B cell (primary cell): Measurements from ENCODE around the gene RNF166. TPM values are rescaled to one million over a fixed set of nuclear protein-coding genes. Genes with fewer than 3 reads are reported as not detected.

Experiments used
- ATAC-seq: fragments of 200-7000 bp; cut with Tn5 transposase; one replicate; pipeline ENCODE4 v1.10.0; 2021; ENCODE audit warnings: low read depth, mild to moderate bottlenecking, moderate number of reproducible peaks, moderate library complexity
- CTCF ChIA-PET: fragments of 350-600 bp; sonication (Branson Sonifier 250); formaldehyde crosslinking; loops from one replicate; lab custom pipeline; 2021; ENCODE audit warnings: antibody characterized with exemption, inconsistent platforms; lab: Charles Lee
- POLR2A ChIA-PET: fragments of 350-600 bp; sonication (Branson Sonifier 250); formaldehyde crosslinking; loops from one replicate; lab custom pipeline; 2021; ENCODE audit warnings: antibody characterized with exemption; lab: Charles Lee
- DNase-seq: peaks from one replicate; pipeline ENCODE4 v3.0.0; 2013
- H2AFZ ChIP-seq: 2 replicates; pipeline ENCODE4 v1.6.1; 2012; ENCODE audit warnings: mild to moderate bottlenecking, low read depth, low read length; ENCODE audit not compliant: insufficient read depth, poor library complexity, severe bottlenecking
- H3K27ac ChIP-seq, 2 donors: 1 replicate in 1 of 2; 2 replicates in 1 of 2; pipeline ENCODE4 v1.5.1; 2012 to 2013; ENCODE audit warnings: low read length in 2 of 2, mild to moderate bottlenecking in 2 of 2, moderate library complexity in 1 of 2
- H3K27me3 ChIP-seq, 4 experiments: fragments of 200-600 bp in 1 of 4; sonication (generic) in 1 of 4; replicated peaks in 1 of 4; 1 replicate in 2 of 4; 2 replicates in 2 of 4; pipeline versions ENCODE4 v1.6.1 to v1.7.0; 2013 to 2016; ENCODE audit warnings: low read length in 3 of 4, mild to moderate bottlenecking in 2 of 4, mixed read lengths in 1 of 4, moderate library complexity in 1 of 4; ENCODE audit not compliant: insufficient read depth in 4 of 4, control insufficient read depth in 3 of 4; ENCODE audit errors: control extremely low read depth in 1 of 4
- H3K36me3 ChIP-seq, 2 experiments: replicated peaks in 1 of 2; 1 replicate in 1 of 2; 2 replicates in 1 of 2; pipeline versions ENCODE4 v1.6.1 to v1.7.1; 2013; ENCODE audit warnings: low read length in 1 of 2; ENCODE audit not compliant: insufficient read depth in 2 of 2, control insufficient read depth in 1 of 2; ENCODE audit errors: control extremely low read depth in 1 of 2, extremely low read depth in 1 of 2
- H3K4me1 ChIP-seq, 2 donors: fragments of 200-600 bp in 1 of 2; sonication (generic) in 1 of 2; 1 replicate in 1 of 2; 2 replicates in 1 of 2; pipeline versions ENCODE4 v1.5.1 to v1.6.1; 2013 to 2017; ENCODE audit warnings: low read length in 2 of 2; ENCODE audit not compliant: control insufficient read depth in 2 of 2, insufficient read depth in 2 of 2
- H3K4me2 ChIP-seq: replicated peaks from 2 replicates; pipeline ENCODE3; 2012; ENCODE audit warnings: mild to moderate bottlenecking, low read depth, low read length; ENCODE audit not compliant: poor library complexity, severe bottlenecking
- H3K4me3 ChIP-seq, 5 experiments: fragments of 200-600 bp in 1 of 5; sonication (generic) in 1 of 5; 1 replicate in 3 of 5; 2 replicates in 2 of 5; pipeline versions ENCODE4 v1.5.1 to v1.7.0; 2011 to 2016; ENCODE audit warnings: low read length in 4 of 5, mild to moderate bottlenecking in 4 of 5, low read depth in 2 of 5, control low read depth in 1 of 5, moderate library complexity in 1 of 5; ENCODE audit not compliant: insufficient read depth in 1 of 5; ENCODE audit errors: control extremely low read depth in 1 of 5, extremely low read depth in 1 of 5
- H3K79me2 ChIP-seq: fragments of 200-600 bp; sonication (generic); one replicate; pipeline ENCODE4 v1.6.0; 2016; ENCODE audit warnings: low read length; ENCODE audit not compliant: control insufficient read depth, insufficient read depth
- H3K9ac ChIP-seq: fragments of 200-600 bp; sonication (generic); 2 replicates; pipeline ENCODE4 v1.6.1; 2017; ENCODE audit warnings: mild to moderate bottlenecking, low read length, moderate library complexity
- H3K9me3 ChIP-seq, 3 donors: one replicate each; pipeline versions ENCODE4 v1.6.1 to v1.7.1; 2013; ENCODE audit warnings: low read length in 2 of 3; ENCODE audit not compliant: control insufficient read depth in 2 of 3, insufficient read depth in 1 of 3; ENCODE audit errors: control extremely low read depth in 1 of 3
- H4K20me1 ChIP-seq: 2 replicates; pipeline ENCODE4 v1.6.0; 2012; ENCODE audit warnings: mild to moderate bottlenecking, low read length; ENCODE audit not compliant: insufficient read depth, control insufficient read depth, poor library complexity, severe bottlenecking
- H3K27ac Mint-ChIP-seq: one replicate; pipeline ENCODE4 v1.8.0; 2021; ENCODE audit warnings: mixed read lengths
- H3K27me3 Mint-ChIP-seq: one replicate; pipeline ENCODE4 v1.8.0; 2021; ENCODE audit warnings: mixed read lengths
- H3K4me1 Mint-ChIP-seq: one replicate; pipeline ENCODE4 v1.8.0; 2021; ENCODE audit warnings: mixed read lengths
- H3K4me3 Mint-ChIP-seq: one replicate; pipeline ENCODE4 v1.8.0; 2021; ENCODE audit warnings: mixed read lengths
- H3K9me3 Mint-ChIP-seq: one replicate; pipeline ENCODE4 v1.8.0; 2022; ENCODE audit warnings: mixed read lengths; ENCODE audit not compliant: insufficient read depth
- EZH2 ChIP-seq: IDR thresholded peaks from 2 replicates; pipeline ENCODE4 v1.6.1; 2012; ENCODE audit warnings: borderline replicate concordance, low read depth, mild to moderate bottlenecking, moderate library complexity, low read length; ENCODE audit not compliant: insufficient read depth, poor library complexity, severe bottlenecking
- WGBS: methylation state at CpG from one replicate; pipeline ENCODE4 v1.1.5; 2013; ENCODE audit warnings: missing lambda C conversion rate; ENCODE audit not compliant: insufficient coverage; 5-methylcytosine and 5-hydroxymethylcytosine counted together
- intact Hi-C: fragments of 100-400 bp; cut with micrococcal nuclease; formaldehyde crosslinking; loops from one replicate; pipeline ENCODE4 v1.10.0; 2022
- polyA plus RNA-seq: library from polyadenylated mRNA; depleted of rRNA; stranded (reverse); fragments of >200 nt; gene quantifications from 2 replicates; pipeline ENCODE4 v1.2.3, GENCODE V29; 2012
- total RNA-seq, 2 donors: library from RNA; stranded (reverse); fragments of 120-200 nt in 1 of 2; gene quantifications; 1 replicate in 1 of 2; 2 replicates in 1 of 2; pipeline versions ENCODE4 v1.2.3 to v1.2.4, GENCODE V29; 2013 to 2022
- TF ChIP-seq, protein P1 (sequence below): fragments of 200-600 bp; IDR thresholded peaks from one replicate; pipeline ENCODE4 v1.8.0; 2022; ENCODE audit warnings: antibody characterized with exemption, mild to moderate bottlenecking

RNF166 gene
- total and polyA plus RNA-seq, 2 donors (not counting 1 experiment from before 2014, with no cell fraction given), result 64.1 to 65.0 TPM

GRCh38 chr16:88722784-88723506 lies 16.7 kb upstream of the RNF166 start:
- H3K4me1 Mint-ChIP-seq, result no peaks in the 10 kb centered on the region
- TF ChIP-seq, protein P1, sequence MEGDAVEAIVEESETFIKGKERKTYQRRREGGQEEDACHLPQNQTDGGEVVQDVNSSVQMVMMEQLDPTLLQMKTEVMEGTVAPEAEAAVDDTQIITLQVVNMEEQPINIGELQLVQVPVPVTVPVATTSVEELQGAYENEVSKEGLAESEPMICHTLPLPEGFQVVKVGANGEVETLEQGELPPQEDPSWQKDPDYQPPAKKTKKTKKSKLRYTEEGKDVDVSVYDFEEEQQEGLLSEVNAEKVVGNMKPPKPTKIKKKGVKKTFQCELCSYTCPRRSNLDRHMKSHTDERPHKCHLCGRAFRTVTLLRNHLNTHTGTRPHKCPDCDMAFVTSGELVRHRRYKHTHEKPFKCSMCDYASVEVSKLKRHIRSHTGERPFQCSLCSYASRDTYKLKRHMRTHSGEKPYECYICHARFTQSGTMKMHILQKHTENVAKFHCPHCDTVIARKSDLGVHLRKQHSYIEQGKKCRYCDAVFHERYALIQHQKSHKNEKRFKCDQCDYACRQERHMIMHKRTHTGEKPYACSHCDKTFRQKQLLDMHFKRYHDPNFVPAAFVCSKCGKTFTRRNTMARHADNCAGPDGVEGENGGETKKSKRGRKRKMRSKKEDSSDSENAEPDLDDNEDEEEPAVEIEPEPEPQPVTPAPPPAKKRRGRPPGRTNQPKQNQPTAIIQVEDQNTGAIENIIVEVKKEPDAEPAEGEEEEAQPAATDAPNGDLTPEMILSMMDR, result no peak
- TF ChIP-seq EZH2, result no peak
- ChIA-PET POLR2A (no interaction called here), CTCF (interaction anchor here (1.2 kb wide), 1 partner anchor 14 kb away, joined by 5 read pairs; no protein-coding TSS in a partner anchor)
- no peaks in the 10 kb centered on the region for H3K9me3 Mint-ChIP-seq
- Histone ChIP-seq H3K4me1 (no peaks in the 10 kb centered on the region), H3K4me3 (no peak overlapping the region), H4K20me1 (peaks cover 19% of the 10 kb centered on the region), H3K36me3 (peaks cover 0 to 94% of the 10 kb centered on the region in 2 experiments), H3K79me2 (peaks cover 20% of the 10 kb centered on the region), H3K9me3 (no peaks in the 10 kb centered on the region), H3K27ac (no peak overlapping the region), H2AFZ (no peak overlapping the region), H3K9ac (no peak overlapping the region), H3K4me2 (no peak overlapping the region), H3K27me3 (no peaks in the 10 kb centered on the region)
- H3K27ac Mint-ChIP-seq, result no peak overlapping the region
- ATAC-seq (no peak), DNase-seq (no peak)
- WGBS, result 98% methylated on average over 33 of the region's 39 CpGs
- no peak overlapping the region for H3K4me3 Mint-ChIP-seq
- intact Hi-C loops, result no loop called here
- H3K27me3 Mint-ChIP-seq, result no peaks in the 10 kb centered on the region
